Stimulated activated CD8-positive, alpha-beta memory T cell treated with anti-CD3 and anti-CD28 coated beads, Interleukin-4, amount 100 ng/mL, for 48 hours (primary cell): ENCODE measurements around the gene ARHGAP10.
"Not testable (repeated sequence)": the region's sequence is repeated elsewhere in the genome, so short reads cannot be mapped to it uniquely, and the experiment has no call there.

ENCODE experiments used
- DNase-seq: peaks from one replicate; pipeline ENCODE4 v3.0.0-alpha.2; 2020

Gene ARHGAP10

DNA sequence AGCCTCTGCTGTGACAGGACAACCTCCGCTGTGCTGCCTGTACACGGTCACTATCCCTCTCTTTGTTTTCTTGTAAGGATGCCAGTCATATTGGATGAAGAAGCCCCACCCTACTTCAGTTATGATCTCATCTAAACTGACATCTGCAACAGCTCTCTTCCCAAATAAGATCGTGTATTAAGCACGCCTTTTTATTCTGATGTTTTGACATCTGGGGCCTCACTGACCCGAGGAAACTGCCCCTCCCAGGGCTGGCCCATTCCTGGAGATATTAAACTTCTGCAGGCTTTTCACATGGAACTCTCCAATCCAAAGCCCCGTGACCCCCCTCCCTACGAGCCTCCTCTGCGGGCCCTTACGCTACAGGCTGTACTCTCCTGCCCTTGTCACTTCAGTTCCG, 232.0 kb downstream of the ARHGAP10 start:
- no peak for DNase-seq

DNA sequence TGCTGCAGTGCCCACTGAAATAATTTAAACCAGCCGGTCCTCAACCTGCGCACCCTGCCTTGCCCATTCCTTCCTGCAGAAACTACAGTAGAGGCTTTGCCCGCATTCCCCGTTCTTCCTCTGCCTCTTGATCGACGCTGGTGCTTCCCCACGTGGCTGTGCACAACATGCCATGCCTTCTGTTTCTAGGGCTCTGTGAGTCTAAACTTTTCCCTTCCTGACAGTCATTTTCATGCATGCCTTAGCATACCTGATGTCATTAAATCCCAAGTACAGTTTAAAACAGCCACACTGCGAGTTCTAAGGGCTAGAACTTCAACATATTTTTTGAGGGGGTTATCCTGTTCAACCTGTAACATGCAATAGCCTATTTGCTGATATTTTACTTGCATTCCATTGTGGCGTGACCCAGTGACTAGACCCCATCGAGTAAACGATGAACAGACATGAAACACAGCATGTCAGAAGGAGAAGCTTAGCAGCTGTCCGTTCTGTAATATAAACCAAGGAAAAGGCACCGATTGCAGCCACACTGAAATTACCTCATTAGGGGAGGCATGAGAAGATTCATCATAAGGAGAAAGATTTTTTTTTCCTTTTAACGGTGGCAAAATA, 232.5 kb downstream of the ARHGAP10 start:
- no peak for DNase-seq

DNA sequence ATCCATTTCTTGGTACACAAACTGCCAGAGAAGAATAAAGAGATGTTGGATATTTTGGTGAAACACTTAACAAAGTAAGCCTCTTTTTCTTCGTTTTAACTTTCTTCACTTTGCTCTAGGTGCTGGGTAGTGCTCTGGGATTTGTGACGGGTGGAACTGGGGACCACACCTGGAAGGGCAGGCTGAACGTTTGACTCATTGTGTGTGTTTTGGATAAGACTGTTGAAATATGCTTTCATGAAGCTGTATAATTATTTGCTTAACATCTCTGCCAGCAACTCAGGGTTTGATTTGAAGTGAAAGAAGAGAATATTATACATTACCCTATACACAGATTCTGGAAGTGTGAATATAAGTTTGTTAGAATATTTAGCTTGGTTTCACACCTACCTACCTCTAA, 233.2 kb downstream of the ARHGAP10 start:
- DNase-seq, result no peak

DNA sequence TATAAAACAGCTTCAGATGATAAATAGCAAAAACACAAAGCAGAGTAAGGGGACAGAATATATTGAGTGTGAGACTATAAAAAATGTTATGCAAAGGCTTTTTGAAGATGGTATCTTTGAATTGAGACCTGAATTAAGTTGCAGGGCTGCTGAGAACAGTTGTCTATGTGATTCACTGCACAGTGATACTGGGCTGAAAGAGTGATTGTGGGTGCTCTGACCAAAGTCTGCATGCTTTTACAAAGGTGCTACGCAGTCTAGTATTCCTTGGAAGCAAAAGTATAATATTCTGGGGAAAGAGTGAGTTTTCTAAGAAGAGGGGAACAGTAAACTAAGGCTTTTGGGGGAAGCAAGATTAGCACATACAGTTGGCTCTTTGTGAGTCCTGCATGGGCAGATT, 234.0 kb downstream of the ARHGAP10 start:
- DNase-seq, result no peak

DNA sequence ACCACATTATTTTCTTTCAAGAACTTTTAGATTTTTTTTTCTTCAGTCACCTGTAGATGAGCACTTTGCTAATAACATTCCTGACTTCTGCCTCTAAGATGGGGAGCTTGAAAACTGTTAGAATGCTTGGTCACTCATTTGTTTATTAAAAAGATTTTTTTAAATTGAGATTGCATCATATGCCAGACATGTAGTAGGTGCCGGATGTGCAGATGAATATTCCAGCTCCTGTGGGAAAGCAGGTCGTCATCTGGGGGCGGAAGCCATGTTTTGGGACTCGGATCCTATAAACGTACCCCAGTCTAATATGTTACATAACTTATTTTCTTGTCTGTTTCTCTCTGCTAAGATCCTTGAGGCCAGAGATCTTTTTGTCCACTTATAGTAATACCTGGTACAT, 236.8 kb downstream of the ARHGAP10 start:
- DNase-seq, result no peak

DNA sequence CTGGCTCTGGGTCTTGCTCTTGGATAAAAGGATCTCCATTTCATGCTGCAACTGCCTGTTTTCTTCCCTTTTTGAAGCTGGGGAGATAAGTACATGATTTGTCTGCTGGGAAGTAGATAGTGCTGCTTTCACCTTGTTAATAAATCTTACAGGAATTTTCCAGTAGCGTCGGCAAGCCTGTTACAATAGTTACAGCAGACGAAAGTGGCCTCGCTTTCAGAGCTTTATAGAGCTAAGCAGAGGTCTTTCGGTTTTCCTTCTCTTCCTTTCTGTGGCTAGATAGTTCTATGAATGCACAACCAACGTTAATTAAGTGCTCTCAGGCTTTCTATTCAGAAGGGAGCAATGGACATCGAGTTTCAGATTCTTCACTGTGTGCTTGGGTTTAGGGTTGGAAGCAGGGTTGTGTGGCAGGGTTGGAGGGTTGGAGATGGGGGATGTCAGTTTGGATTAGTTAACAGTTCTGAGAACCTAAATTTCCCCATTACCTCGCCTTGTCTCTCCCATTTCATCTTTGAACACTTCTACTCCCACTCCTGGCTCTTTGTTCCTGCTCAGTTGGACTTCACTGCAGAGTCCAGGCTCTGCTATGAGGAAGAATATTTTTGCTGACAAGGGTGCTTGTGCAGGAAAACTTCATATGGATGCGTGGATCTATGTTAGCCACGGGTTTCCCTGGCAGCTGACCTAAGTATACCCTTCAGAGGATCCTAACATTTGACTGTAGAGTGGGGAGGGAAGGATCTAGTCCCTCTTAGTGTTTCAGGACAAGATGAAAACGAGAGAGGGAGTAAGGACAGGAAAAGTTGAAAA, 237.9 kb downstream of the ARHGAP10 start:
- DNase-seq, result no peak

DNA sequence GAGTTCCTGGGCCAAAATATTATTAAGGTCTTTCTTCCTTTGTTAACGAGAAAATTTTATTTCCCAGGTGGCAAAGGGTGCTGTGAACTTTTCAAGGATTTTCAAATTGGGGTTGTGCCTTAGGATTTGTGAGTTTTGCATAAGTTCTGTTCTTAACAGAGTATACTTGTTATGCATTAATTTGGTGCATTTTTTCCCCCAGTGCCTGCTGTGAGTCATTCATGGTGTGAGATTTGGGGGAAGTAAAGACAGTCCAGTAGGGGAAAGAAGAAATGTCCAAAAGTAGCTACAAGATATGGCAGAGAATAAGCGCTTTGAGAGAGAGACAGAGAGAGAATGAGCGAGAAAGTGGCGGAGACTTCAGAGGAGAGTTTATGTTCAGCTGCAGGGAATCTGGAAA, 239.2 kb downstream of the ARHGAP10 start:
- DNase-seq, result no peak

DNA sequence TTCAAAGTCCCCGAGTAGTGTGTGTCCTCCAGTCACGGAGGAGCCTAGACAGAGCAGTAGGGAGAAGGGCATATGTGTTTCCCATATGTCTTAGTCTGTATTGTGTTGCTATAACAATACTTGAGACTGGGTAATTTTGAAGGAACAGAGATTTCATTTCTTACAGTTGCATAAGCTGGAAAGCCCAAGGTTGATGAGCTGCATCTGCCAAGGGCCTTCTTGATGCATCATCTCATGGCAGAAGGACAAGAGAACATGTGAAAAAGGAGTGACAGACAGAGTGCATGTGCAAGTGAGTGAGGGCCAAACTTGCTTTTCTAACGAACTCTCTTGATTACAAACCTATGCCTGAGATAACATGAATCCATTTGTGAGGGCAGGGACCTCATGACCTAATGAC, 243.4 kb downstream of the ARHGAP10 start:
- no peak for DNase-seq

DNA sequence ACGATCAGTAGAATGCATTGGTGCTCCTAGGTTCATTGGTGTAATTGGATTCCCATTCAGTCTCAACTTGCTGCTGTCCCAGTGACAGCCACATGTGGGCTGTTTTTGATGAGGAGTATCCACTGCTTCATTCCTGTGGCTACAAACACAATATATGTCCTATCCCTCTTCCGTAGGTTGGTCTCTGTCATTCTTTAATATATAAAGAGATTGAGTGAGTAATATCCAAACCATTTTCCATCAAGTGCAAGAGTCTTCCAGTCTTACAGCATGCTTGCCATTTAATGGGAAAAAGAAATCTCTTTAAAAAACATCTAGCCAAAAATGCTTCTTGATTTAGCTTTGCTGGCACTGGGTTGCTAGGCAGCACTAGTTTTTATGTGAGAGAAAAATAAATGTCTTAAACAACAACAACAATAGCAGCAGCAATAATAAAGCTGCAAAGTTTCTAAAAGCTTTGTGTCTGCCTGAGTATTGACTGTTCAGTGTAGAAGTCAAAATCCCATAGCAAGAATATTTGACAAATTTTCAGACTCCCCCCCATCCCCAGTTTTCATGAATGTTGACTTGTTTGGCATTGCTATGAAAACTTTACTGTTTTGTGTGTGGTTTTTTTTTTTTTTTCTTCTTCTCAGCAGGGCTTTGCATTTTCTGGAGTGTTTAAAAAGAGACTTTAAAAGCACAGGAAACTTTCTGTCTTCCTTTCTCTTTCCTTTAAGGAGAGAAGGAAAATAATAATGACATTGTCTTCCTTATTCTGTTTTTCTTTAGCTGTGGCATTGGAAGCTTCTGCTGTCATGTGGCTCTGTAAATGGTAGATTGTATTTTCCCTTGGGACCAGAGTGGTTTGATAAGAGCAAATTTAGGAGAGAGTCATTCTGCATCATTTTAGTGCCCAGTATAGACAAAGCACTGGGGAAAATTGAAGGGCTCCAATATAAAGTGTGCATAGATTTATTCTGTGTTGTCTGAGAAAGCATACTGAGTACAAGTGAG, 244.3 kb downstream of the ARHGAP10 start:
- DNase-seq, result no peak

DNA sequence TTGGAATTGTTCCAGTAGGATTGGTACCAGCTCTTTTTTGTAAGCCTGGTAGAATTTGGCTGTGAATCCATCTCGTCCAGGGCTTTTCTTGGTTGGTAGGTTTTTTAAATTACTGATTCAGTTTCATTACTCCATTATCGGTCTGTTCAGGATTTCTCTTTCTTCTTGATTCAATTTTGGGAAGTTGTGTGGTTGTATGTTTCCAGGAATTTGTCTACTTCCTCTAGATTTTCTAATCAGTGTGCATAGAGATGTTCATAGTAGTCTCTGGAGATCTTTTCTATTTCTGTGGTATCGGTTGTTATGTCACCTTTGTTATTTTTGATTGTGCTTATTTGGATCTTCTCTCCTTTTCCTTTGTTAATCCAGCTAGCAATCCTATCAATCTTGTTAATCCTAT, 248.7 kb downstream of the ARHGAP10 start:
- no peak for DNase-seq

DNA sequence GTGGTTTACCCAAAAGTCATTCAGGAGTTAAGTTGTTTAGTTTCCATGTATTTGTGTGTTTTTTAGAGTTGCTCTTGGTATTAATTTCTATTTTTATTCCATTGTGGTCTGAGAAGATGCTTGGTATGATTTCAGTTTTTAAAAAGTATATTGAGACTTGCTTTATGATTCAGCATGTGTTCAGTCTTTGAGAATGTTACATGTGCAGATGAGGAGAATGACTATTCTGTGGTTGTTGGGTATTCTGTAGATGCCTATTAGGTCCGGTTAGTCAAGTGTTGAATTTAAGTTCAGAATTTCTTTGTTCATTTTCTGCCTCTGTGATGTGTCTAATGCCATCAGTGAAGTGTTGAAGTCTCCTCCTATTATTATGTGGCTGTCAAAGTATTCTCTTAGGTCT, 249.4 kb downstream of the ARHGAP10 start:
- no peak for DNase-seq

DNA sequence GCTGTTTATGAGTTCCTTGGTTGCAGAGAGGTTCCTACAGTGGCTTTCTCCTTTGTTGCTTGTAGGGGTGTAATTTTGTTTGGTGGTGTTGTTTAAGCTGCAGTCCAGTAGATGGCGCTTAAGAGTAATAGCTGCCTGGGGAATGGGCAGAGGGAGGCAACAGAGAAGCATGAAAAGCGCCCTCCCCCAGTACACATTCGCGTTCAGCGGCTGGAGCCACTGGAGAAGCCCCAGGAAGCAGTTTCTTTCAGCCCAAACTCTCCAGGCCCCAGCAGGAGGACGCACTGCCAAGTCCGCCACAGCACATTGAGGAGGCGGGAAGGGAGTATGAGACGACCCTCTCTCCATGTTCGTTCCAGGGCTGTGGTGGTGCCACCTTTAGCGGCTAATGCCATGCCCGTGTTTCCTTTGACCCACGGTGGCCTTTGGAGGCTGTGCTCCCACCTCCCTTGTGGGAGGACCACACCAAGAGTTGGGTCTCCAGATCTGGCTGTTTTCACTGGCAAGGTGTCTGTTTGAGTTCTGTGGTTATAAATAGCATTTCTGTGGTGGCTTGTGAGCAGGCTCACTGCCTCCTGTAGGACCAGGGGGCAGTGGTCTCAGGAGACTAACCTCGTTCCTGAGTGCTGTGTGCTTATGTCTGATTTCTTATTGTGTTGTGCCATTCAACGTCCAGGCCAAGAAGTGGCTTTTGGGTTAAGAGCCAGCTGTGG, 252.3 kb downstream of the ARHGAP10 start:
- no peak for DNase-seq

DNA sequence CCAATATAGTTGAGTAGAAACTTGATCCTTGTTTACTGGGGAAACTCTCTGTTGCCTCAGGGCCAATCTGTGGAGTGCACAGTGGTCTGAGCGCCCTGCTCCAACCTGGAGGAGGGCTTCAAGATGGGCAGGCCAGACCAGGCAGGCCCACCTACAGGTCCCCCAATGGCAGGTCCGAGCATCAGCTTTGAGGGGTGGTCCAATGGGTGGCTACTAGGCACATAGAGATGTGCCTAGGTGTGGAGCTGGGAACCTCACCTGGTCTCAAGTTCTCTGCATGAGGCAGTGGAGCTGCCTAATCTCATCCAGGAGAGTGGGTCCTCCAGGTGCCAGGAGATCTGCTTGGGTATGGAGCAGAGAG, 252.9 kb downstream of the ARHGAP10 start:
- DNase-seq, result no peak

DNA sequence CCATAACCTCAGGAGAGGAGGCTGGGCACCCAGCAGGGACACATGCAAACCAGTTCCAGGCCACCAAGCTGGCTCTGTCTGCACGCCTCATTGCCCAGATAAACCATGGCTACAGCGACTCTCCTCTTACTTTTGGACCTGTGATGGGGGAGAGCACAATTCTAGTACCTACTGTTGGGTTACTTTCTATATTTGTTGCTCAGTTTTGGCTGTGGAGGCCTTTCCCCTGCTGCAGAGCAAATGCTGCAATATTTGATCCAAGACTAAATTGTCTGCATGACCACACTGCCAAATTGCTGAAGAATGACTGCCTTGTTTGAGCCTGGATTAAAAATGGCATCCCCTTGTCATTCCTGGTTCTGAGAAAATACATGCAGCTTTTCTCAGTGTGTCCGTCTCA, 253.5 kb downstream of the ARHGAP10 start:
- DNase-seq, result no peak

DNA sequence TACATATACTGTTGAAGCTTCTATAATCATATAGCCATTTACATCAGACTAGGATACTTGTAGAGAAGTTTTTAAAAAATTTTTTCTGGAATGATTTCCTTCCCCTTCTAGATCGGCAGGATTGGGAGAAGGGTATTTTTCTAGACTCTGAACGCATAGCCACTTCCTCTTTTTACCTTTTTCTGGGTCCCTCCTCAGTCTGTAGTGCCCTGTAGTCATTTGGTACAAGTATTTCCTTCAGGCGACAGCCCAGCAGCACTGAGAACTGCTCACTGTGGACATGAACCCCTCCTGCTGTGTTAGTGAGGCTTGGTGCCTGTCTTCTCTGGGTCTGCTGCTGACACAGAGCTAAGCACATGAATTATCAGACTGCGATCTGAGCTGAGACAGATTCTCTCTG, 255.4 kb downstream of the ARHGAP10 start:
- no peak for DNase-seq

DNA sequence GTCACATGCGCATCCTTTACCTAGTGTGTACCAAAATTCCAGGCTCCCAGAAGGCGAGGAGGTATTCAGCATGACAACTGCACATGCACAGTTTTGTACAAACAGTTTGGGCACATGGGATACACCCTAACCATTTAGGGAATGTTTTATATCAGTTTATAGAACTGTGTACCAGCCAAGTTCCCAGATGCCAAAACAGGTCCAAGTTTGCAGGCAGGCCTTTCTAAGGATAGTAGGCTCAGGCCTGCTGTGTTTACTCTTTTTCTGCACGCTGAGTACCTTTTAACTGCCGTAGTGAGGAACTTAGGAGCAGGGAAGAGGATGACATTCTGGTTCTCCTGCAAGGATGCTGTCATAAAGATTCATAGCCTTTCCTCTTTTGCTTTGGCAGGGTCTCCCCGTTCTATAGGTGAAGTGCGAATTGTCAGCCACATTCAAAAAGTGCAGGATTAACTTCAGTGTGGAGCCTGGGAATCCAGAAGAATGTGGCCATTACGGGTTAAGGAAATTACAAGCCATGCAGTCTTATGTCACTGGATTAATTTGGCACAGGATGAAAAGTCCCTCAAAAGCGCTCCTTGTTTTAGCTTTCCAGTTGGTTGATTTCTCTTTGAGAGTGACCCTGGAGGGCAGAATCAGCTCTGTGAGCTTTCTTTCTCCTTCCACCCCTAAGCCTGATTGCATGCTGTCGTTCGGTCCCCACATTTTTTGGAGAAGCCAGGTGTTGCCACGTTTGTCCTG, 259.8 kb downstream of the ARHGAP10 start:
- DNase-seq, result no peak

DNA sequence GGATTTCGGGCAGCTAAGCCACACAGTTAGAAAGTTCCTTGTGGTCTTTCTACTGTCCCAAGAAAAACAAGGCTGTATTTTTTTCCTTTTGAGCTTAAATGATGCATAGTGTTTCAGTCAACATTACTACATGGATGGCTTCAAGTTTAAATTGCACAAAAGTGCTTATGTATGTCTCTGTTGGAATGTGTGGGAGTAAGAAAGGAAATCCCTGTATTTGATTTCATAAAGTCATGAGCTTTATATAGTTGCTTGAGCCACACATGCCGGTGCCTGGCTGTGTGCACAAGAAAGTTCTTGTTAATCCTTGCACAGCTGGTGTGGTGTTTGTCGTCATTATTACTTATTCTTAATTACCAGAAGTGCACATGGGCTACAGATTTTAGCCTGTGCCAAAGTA, 262.2 kb downstream of the ARHGAP10 start:
- no peak for DNase-seq

DNA sequence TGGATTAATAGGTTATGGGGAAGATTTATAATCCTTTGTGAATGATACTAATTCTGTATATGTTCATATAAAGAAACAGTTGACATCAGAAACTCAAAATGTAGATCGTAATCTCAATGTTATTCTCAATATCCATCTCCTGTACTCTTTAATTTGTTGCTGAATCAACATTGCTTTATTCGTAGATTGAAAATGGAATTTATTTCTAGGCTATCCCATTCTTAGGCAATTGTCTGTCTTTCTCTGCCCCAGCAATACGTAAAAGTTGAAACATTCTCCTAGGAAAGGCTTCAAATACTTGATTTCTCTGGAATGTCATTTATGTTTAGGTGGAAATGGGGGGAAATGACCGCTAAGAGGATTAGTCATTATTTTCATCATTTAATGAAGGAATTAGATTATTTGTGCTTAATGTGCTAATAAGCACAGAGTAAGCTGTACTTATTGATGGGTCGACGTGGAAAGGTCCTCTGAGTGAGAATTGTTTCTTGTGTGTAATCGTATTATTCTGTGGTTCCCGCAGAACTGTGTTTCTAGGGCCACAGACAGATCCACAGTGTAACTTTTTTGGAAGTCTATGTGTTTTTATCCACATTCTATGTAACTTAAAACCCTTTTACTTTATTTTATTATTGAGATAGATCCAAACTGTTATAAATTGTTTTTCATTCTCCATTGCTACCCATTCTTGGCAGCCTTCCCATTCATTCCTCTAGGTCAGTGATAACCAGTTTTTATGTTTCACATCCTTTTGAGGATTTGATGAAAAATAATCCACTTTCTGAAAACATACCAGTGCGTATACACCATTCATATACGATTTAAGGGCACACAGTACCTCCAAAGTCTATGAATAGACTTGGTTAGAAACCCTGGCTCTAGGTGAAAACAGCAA, 262.9 kb downstream of the ARHGAP10 start:
- DNase-seq, result no peak

DNA sequence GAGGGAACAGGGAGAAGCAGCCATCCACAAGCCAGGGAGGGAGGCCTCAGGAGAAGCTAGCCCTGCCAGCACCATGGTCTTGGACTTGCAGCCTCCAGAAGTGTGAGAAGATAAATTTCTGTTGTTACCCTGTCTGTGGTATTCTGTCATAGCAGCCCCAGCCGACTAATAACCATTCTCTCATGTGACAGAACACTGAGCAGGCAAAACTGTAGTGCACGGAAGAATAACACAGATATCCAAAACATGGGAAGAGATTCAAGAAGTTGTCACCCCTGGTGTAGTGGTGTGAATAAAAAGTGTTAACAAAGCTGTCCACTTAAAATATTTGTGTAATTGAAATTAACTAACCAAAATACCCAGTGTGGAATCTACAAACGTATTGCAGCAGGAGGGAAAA, 265.0 kb downstream of the ARHGAP10 start:
- no peak for DNase-seq

DNA sequence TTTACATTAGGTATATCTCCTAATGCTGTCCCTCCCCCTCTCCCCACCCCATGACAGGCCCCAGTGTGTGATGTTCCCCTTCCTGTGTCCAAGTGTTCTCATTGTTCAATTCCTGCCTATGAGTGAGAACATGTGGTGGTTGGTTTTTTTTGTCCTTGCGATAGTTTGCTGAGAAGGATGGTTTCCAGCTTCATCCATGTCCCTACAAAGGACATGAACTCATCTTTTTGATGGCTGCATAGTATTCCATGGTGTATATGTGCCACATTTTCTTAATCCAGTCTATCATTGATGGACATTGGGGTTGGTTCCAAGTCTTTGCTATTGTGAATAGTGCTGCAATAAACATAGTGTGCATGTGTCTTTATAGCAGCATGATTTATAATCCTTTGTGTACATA, 268.1 kb downstream of the ARHGAP10 start:
- not testable (repeated sequence) for DNase-seq

DNA sequence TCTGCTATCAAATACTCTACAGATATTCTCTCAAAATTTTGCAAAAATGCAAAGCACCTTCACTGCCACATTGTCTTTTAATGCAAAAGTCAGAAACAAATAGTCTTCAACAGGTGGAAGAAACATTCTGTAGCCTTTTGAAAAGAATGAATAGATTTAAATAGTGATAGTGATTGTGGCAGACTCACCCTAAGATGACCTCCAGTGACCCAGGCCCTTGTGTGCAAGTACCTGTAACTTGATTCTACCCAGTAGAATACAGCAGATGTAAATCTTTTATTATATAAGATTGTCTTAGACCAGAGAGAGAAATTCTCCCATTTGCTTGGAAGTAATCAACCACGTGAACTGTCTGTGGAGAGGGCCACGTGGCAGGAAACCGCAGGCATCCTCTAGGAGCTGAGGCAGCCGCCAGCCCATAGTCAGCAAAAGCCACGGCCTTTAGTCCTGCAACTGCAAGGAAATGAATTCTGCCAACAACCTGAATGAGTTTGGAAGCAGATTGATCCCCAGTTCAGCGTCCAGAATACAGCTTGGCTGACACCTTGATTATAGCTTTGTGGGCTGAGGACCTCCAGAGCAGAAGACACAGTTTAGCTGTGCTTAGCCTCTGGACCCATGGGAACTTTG, 272.5 kb downstream of the ARHGAP10 start:
- no peak for DNase-seq
